PC-9 (cell line): ENCODE measurements around the gene PPP2CA. TPM values are rescaled to one million over a fixed set of nuclear protein-coding genes. Genes with fewer than 3 reads are reported as not detected.
A peak's percentile ranks its signal among the peaks of the same experiment; 100 is the strongest.
"Not testable (repeated sequence)": the region's sequence is repeated elsewhere in the genome, so short reads cannot be mapped to it uniquely, and the experiment has no call there.

Experiments used
- BruUV-seq: library from RNA; stranded (reverse); fragments of 400-500 nt; replicated peaks from 2 replicates; lab custom pipeline; 2021; lab: Mats Ljungman, UMichigan
- CTCF ChIA-PET: fragments of 300-600 bp; sonication (Branson Sonifier 250); formaldehyde crosslinking; loops from one replicate; lab custom pipeline; 2022; ENCODE audit warnings: antibody characterized with exemption; lab: Charles Lee
- POLR2A ChIA-PET: fragments of 300-600 bp; sonication (Branson Sonifier 250); formaldehyde crosslinking; loops from one replicate; lab custom pipeline; 2022; ENCODE audit warnings: antibody characterized with exemption; ENCODE audit not compliant: unreplicated experiment; lab: Charles Lee
- DNase-seq, 2 experiments: peaks; one replicate each; pipeline versions ENCODE4 v3.0.0 to v3.0.0-alpha.2; 2015 to 2022; ENCODE audit warnings: mixed read lengths in 1 of 2
- H2AFZ ChIP-seq: fragments of 200-600 bp; sonication (generic); 2 replicates; pipeline ENCODE4 v1.8.1; 2017; ENCODE audit warnings: antibody characterized with exemption
- H3F3A ChIP-seq: fragments of 200-600 bp; sonication (generic); 2 replicates; pipeline ENCODE4 v1.8.1; 2017; ENCODE audit warnings: antibody characterized with exemption, mild to moderate bottlenecking, low read depth; ENCODE audit not compliant: insufficient read depth
- H3K27ac ChIP-seq: fragments of 200-600 bp; sonication (generic); 2 replicates; pipeline ENCODE4 v1.6.1; 2016; ENCODE audit warnings: mixed run types
- H3K27me3 ChIP-seq: fragments of 200-600 bp; sonication (generic); 2 replicates; pipeline ENCODE4 v1.6.1; 2016; ENCODE audit warnings: low read depth, mixed run types; ENCODE audit not compliant: insufficient read depth
- H3K36me3 ChIP-seq: fragments of 200-600 bp; sonication (generic); 2 replicates; pipeline ENCODE4 v1.6.1; 2016; ENCODE audit warnings: low read depth, mixed run types
- H3K4me1 ChIP-seq: fragments of 200-600 bp; sonication (generic); replicated peaks from 2 replicates; pipeline ENCODE4 v1.6.1; 2016; ENCODE audit warnings: mixed run types; ENCODE audit not compliant: insufficient read depth
- H3K4me2 ChIP-seq: fragments of 200-600 bp; sonication (generic); 2 replicates; pipeline ENCODE4 v1.6.1; 2017; ENCODE audit warnings: mixed run types
- H3K4me3 ChIP-seq: fragments of 200-600 bp; sonication (generic); 2 replicates; pipeline ENCODE4 v1.6.1; 2016; ENCODE audit warnings: mixed run types
- H3K79me2 ChIP-seq: fragments of 200-600 bp; sonication (generic); 2 replicates; pipeline ENCODE4 v1.6.1; 2017; ENCODE audit warnings: low read depth, mixed run types
- H3K9me2 ChIP-seq: fragments of 200-600 bp; sonication (generic); 2 replicates; pipeline ENCODE4 v1.8.1; 2017; ENCODE audit warnings: mild to moderate bottlenecking; ENCODE audit not compliant: insufficient read depth
- H3K9me3 ChIP-seq: fragments of 200-600 bp; sonication (generic); 2 replicates; pipeline ENCODE4 v1.8.1; 2016; ENCODE audit warnings: low read depth; ENCODE audit not compliant: insufficient read depth
- H4K20me1 ChIP-seq: fragments of 200-600 bp; sonication (generic); 2 replicates; pipeline ENCODE4 v1.8.1; 2017; ENCODE audit not compliant: insufficient read depth
- CTCF ChIP-seq: fragments of 200-600 bp; sonication (generic); conservative IDR thresholded peaks from 2 replicates; pipeline ENCODE4 v1.6.1; 2017; ENCODE audit warnings: mixed run types, antibody characterized with exemption, mild to moderate bottlenecking, moderate library complexity
- EZH2 ChIP-seq: fragments of 200-600 bp; sonication (generic); IDR thresholded peaks from 2 replicates; pipeline ENCODE4 v1.8.0; 2017; ENCODE audit warnings: antibody characterized with exemption, low read depth
- intact Hi-C: fragments of 100-400 bp; cut with micrococcal nuclease; formaldehyde crosslinking; loops from one replicate; pipeline ENCODE4 v1.10.0; 2022; ENCODE audit not compliant: unreplicated experiment
- total RNA-seq: library from RNA; stranded (reverse); gene quantifications from 2 replicates; pipeline ENCODE4 v1.2.3, GENCODE V29; 2021

The PPP2CA gene
- total RNA-seq, 1 experiment from 2014 or later = 149 TPM

GRCh38 chr5:134224888-134225779 is 739 bp downstream of the PPP2CA start:
- ChIA-PET POLR2A (interaction anchor here (0.5 to 1.3 kb wide), 6 partner anchors 22 to 225 kb away, joined by 4 to 25 read pairs (median 5); partner anchors contain the start of gene SKP1), CTCF (interaction anchor here (0.6 kb wide), 1 partner anchor 10 kb away, joined by 3 read pairs; no protein-coding TSS in a partner anchor)
- Histone ChIP-seq H3F3A (peaks cover 20% of the 10 kb centered on the region), H3K27ac (peak overlapping the region; percentile 95), H3K9me3 (no peaks in the 10 kb centered on the region), H3K4me2 (peak overlapping the region; percentile 96), H4K20me1 (peaks cover 47% of the 10 kb centered on the region), H2AFZ (peak overlapping the region; percentile 85), H3K9me2 (no peaks in the 10 kb centered on the region), H3K79me2 (peaks cover 79% of the 10 kb centered on the region), H3K4me1 (peaks cover 36% of the 10 kb centered on the region), H3K36me3 (peaks cover 14% of the 10 kb centered on the region; the same call in 1 of the 2 replicates), H3K27me3 (no peaks in the 10 kb centered on the region), H3K4me3 (peak overlapping the region; percentile 79)
- intact Hi-C loops = loop anchor here (5.0 kb wide), 2 partner anchors 48 to 147 kb away; partner anchors contain the start of genes SKP1 and UBE2B
- peak; percentile 38; the same call in 1 of the 2 replicates for TF ChIP-seq CTCF
- no peak for TF ChIP-seq EZH2
- TSS peak; percentile 23 for BruUV-seq
- peak; percentile 41 to 77 for DNase-seq

GRCh38 chr5:134223406-134224248 is 2.2 kb downstream of the PPP2CA start:
- no peaks in the 10 kb centered on the region for H3K27me3 ChIP-seq
- peak overlapping the region; percentile 96 for H3K4me2 ChIP-seq
- H3K9me2 ChIP-seq = no peaks in the 10 kb centered on the region
- intact Hi-C loops = no loop called here
- H3K79me2 ChIP-seq = peaks cover 91% of the 10 kb centered on the region
- H3K9me3 ChIP-seq = no peaks in the 10 kb centered on the region
- ChIA-PET POLR2A (interaction anchor here (0.9 kb wide), 1 partner anchor 162 kb away, joined by 4 read pairs; no protein-coding TSS in a partner anchor), CTCF (interaction anchor here (0.6 to 1.1 kb wide), 2 partner anchors 9 to 87 kb away, joined by 3 read pairs; no protein-coding TSS in a partner anchor)
- H3F3A ChIP-seq = peaks cover 20% of the 10 kb centered on the region
- peaks cover 16% of the 10 kb centered on the region; the same call in 1 of the 2 replicates for H3K36me3 ChIP-seq
- TF ChIP-seq CTCF = no peak
- TF ChIP-seq EZH2 = no peak
- peak overlapping the region; percentile 95 for H3K27ac ChIP-seq
- BruUV-seq = no TSS peak
- H3K4me1 ChIP-seq = peaks cover 36% of the 10 kb centered on the region
- DNase-seq = no peak
- no peak overlapping the region for H2AFZ ChIP-seq
- H4K20me1 ChIP-seq = peaks cover 62% of the 10 kb centered on the region
- H3K4me3 ChIP-seq = peak overlapping the region; percentile 79

GRCh38 chr5:134221690-134222089 is 4.2 kb downstream of the PPP2CA start:
- H3K27ac ChIP-seq, H3K27me3 ChIP-seq, H3K9me3 ChIP-seq, intact Hi-C loops, H3F3A ChIP-seq, BruUV-seq, H3K9me2 ChIP-seq, DNase-seq, H2AFZ ChIP-seq: not testable (repeated sequence)
- Histone ChIP-seq H4K20me1 (peaks cover 81% of the 10 kb centered on the region), H3K4me2 (peak overlapping the region; percentile 96), H3K36me3 (peaks cover 16% of the 10 kb centered on the region; the same call in 1 of the 2 replicates), H3K4me1 (peaks cover 31% of the 10 kb centered on the region), H3K4me3 (peak overlapping the region; percentile 79; the same call in 1 of the 2 replicates), H3K79me2 (peaks cover 92% of the 10 kb centered on the region)
- CTCF ChIA-PET = interaction anchor here (1.0 kb wide), 1 partner anchor 38 kb away, joined by 3 read pairs; no protein-coding TSS in a partner anchor
- POLR2A ChIA-PET = interaction anchor here (0.6 to 0.7 kb wide), 3 partner anchors 26 to 402 kb away, joined by 3 to 8 read pairs (median 3); no protein-coding TSS in a partner anchor
